H1 (cell line): Measurements from ENCODE around the gene PSMC3IP. TPM values are rescaled to one million over a fixed set of nuclear protein-coding genes. Genes with fewer than 3 reads are reported as not detected.

Source experiments
- CTCF ChIA-PET: fragments of 300-600 bp; sonication (Branson Sonifier 250); formaldehyde crosslinking; loops from one replicate; lab custom pipeline; 2021; ENCODE audit not compliant: partially characterized antibody; lab: Charles Lee
- POLR2A ChIA-PET: fragments of 300-600 bp; sonication (Branson Sonifier 250); formaldehyde crosslinking; loops from one replicate; lab custom pipeline; 2021; ENCODE audit warnings: inconsistent platforms; ENCODE audit not compliant: partially characterized antibody; lab: Charles Lee
- DNase-seq, 2 experiments: peaks; one replicate each; pipeline versions ENCODE4 v3.0.0 to v3.0.0-alpha.2; 2010 to 2022; ENCODE audit warnings: low spot score in 2 of 2, low read depth in 1 of 2, mixed read lengths in 1 of 2
- FAIRE-seq: peaks from 2 replicates; lab custom pipeline; 2011; peaks lifted over from hg19 to GRCh38; lab: Jason Lieb, UNC
- H2AFZ ChIP-seq: 2 replicates; pipeline ENCODE4 v1.8.1; 2012; ENCODE audit warnings: low read length, inconsistent platforms
- H2AK5ac ChIP-seq: 2 replicates; pipeline ENCODE4 v1.6.1; 2013; ENCODE audit warnings: low read depth, low read length
- H2BK120ac ChIP-seq: replicated peaks from 2 replicates; pipeline ENCODE3; 2013; ENCODE audit warnings: low read depth, low read length, inconsistent platforms
- H2BK12ac ChIP-seq: 2 replicates; pipeline ENCODE4 v1.6.1; 2013; ENCODE audit warnings: low read depth, low read length
- H2BK15ac ChIP-seq: 2 replicates; pipeline ENCODE4 v1.6.1; 2013; ENCODE audit warnings: low read length
- H2BK20ac ChIP-seq: 2 replicates; pipeline ENCODE4 v1.6.1; 2013; ENCODE audit warnings: low read length
- H2BK5ac ChIP-seq: 2 replicates; pipeline ENCODE4 v1.6.1; 2013; ENCODE audit warnings: low read depth, low read length
- H3K14ac ChIP-seq: 2 replicates; pipeline ENCODE4 v1.6.1; 2013; ENCODE audit warnings: inconsistent platforms; ENCODE audit not compliant: insufficient read length
- H3K18ac ChIP-seq: 2 replicates; pipeline ENCODE4 v1.6.1; 2013; ENCODE audit warnings: low read length; ENCODE audit errors: extremely low read depth
- H3K23ac ChIP-seq: 2 replicates; pipeline ENCODE4 v1.6.1; 2013; ENCODE audit warnings: inconsistent platforms; ENCODE audit not compliant: insufficient read length
- H3K23me2 ChIP-seq: 2 replicates; pipeline ENCODE4 v1.6.1; 2013; ENCODE audit warnings: low read depth, low read length
- H3K27ac ChIP-seq: 2 replicates; pipeline ENCODE4 v1.6.1; 2011; ENCODE audit warnings: low read depth, low read length, inconsistent platforms
- H3K27me3 ChIP-seq, 4 experiments: replicated peaks in 1 of 4; 1 replicate in 1 of 4; 2 replicates in 3 of 4; pipeline versions ENCODE4 v1.6.1 to v1.8.1; 2011 to 2013; ENCODE audit warnings: low read length in 3 of 4, mild to moderate bottlenecking in 3 of 4, inconsistent platforms in 2 of 4, mixed read lengths in 2 of 4, moderate library complexity in 1 of 4; ENCODE audit not compliant: control insufficient read depth in 3 of 4, insufficient read depth in 3 of 4; ENCODE audit errors: extremely low read depth in 1 of 4
- H3K36me3 ChIP-seq, 4 experiments: 2 replicates each; pipeline versions ENCODE4 v1.6.1 to v1.8.1; 2011 to 2013; ENCODE audit warnings: mild to moderate bottlenecking in 4 of 4, low read length in 3 of 4, moderate library complexity in 2 of 4, control low read depth in 1 of 4, inconsistent platforms in 1 of 4; ENCODE audit not compliant: insufficient read depth in 4 of 4, control insufficient read depth in 2 of 4
- H3K4ac ChIP-seq: replicated peaks from 2 replicates; pipeline ENCODE3; 2013; ENCODE audit warnings: low read length, low read depth, mixed read lengths, inconsistent platforms; ENCODE audit not compliant: insufficient read length
- H3K4me1 ChIP-seq, 4 experiments: replicated peaks in 1 of 4; 1 replicate in 1 of 4; 2 replicates in 3 of 4; pipeline versions ENCODE4 v1.6.1 to v1.8.1; 2011 to 2013; ENCODE audit warnings: low read length in 3 of 4, inconsistent platforms in 2 of 4, mixed read lengths in 1 of 4; ENCODE audit not compliant: insufficient read depth in 4 of 4, control insufficient read depth in 3 of 4
- H3K4me2 ChIP-seq, 2 experiments: 2 replicates each; pipeline versions ENCODE4 v1.6.1 to v1.8.1; 2011 to 2013; ENCODE audit warnings: low read depth in 2 of 2, low read length in 2 of 2, control low read depth in 1 of 2, inconsistent platforms in 1 of 2, mild to moderate bottlenecking in 1 of 2; ENCODE audit not compliant: insufficient read depth in 1 of 2
- H3K4me3 ChIP-seq, 4 experiments: fragments of 200-600, 300-600 bp in 1 of 4; sonication (generic), shearing (Covaris generic), sonication (Bioruptor Twin) in 1 of 4; 2 replicates each; pipeline versions ENCODE4 v1.5.1 to v1.8.1; 2011 to 2016; ENCODE audit warnings: low read length in 4 of 4, low read depth in 3 of 4, control low read depth in 2 of 4, inconsistent platforms in 2 of 4, mild to moderate bottlenecking in 2 of 4, mixed read lengths in 1 of 4, moderate library complexity in 1 of 4; ENCODE audit not compliant: insufficient read depth in 2 of 4; ENCODE audit errors: extremely low read depth in 1 of 4
- H3K56ac ChIP-seq: replicated peaks from 2 replicates; pipeline ENCODE3; 2013; ENCODE audit warnings: low read depth, mild to moderate bottlenecking, mixed read lengths, low read length, inconsistent platforms; ENCODE audit not compliant: insufficient read length
- H3K79me1 ChIP-seq: 2 replicates; pipeline ENCODE4 v1.6.1; 2013; ENCODE audit warnings: low read depth, low read length, control low read depth
- H3K79me2 ChIP-seq, 2 experiments: 2 replicates each; pipeline versions ENCODE4 v1.6.1 to v1.8.1; 2012 to 2013; ENCODE audit warnings: low read length in 2 of 2, mild to moderate bottlenecking in 2 of 2, inconsistent platforms in 1 of 2; ENCODE audit not compliant: insufficient read depth in 2 of 2, control insufficient read depth in 1 of 2
- H3K9ac ChIP-seq, 4 experiments: replicated peaks in 1 of 4; 1 replicate in 1 of 4; 2 replicates in 3 of 4; pipeline versions ENCODE4 v1.6.1 to v1.8.1; 2011 to 2013; ENCODE audit warnings: low read depth in 3 of 4, low read length in 3 of 4, control low read depth in 2 of 4, mild to moderate bottlenecking in 2 of 4, moderate library complexity in 2 of 4, inconsistent platforms in 1 of 4; ENCODE audit errors: extremely low read depth in 1 of 4
- H3K9me3 ChIP-seq, 2 experiments: 2 replicates each; pipeline versions ENCODE4 v1.6.1 to v1.8.1; 2012 to 2013; ENCODE audit warnings: mild to moderate bottlenecking in 2 of 2, moderate library complexity in 2 of 2, control low read depth in 1 of 2, inconsistent platforms in 1 of 2, low read depth in 1 of 2, low read length in 1 of 2, mixed read lengths in 1 of 2; ENCODE audit not compliant: insufficient read depth in 2 of 2
- H4K20me1 ChIP-seq, 2 experiments: replicated peaks in 1 of 2; 2 replicates each; pipeline versions ENCODE3 to v1.8.1; 2011 to 2013; ENCODE audit warnings: inconsistent platforms in 2 of 2, low read length in 2 of 2, mild to moderate bottlenecking in 1 of 2; ENCODE audit not compliant: insufficient read depth in 2 of 2, control insufficient read depth in 1 of 2
- H4K5ac ChIP-seq: 2 replicates; pipeline ENCODE4 v1.6.1; 2013; ENCODE audit warnings: low read length, low read depth, mixed read lengths, inconsistent platforms; ENCODE audit not compliant: insufficient read length
- H4K8ac ChIP-seq: 2 replicates; pipeline ENCODE4 v1.8.0; 2013; ENCODE audit warnings: mild to moderate bottlenecking, moderate library complexity, low read length, inconsistent platforms; ENCODE audit not compliant: insufficient read depth; ENCODE audit errors: extremely low read depth
- H4K91ac ChIP-seq: replicated peaks from 2 replicates; pipeline ENCODE3; 2013; ENCODE audit warnings: low read length, mixed read lengths, inconsistent platforms; ENCODE audit not compliant: insufficient read length
- BACH1 ChIP-seq: IDR thresholded peaks from 2 replicates; pipeline ENCODE4 v1.6.1; 2012; ENCODE audit warnings: low read length, improper control_type of control experiment
- BCL11A ChIP-seq, 2 experiments: IDR thresholded peaks; one replicate each; pipeline ENCODE4 v1.6.1; 2011; ENCODE audit warnings: low read depth in 2 of 2, low read length in 2 of 2, mild to moderate bottlenecking in 2 of 2
- CBX5 ChIP-seq: fragments of 300-800, 300-1000 bp; sonication (generic); IDR thresholded peaks from 2 replicates; pipeline ENCODE4 v1.7.1; 2016; ENCODE audit warnings: antibody characterized with exemption, low read length, low read depth
- CREB1 ChIP-seq: IDR thresholded peaks from 2 replicates; pipeline ENCODE4 v1.6.1; 2012; ENCODE audit warnings: inconsistent platforms
- EP300 ChIP-seq, 2 experiments: IDR thresholded peaks; 1 replicate in 1 of 2; 2 replicates in 1 of 2; pipeline ENCODE4 v1.6.1; 2011 to 2012; ENCODE audit warnings: low read depth in 2 of 2, low read length in 2 of 2, mild to moderate bottlenecking in 2 of 2, borderline replicate concordance in 1 of 2, inconsistent platforms in 1 of 2, moderate library complexity in 1 of 2
- JUN ChIP-seq: IDR thresholded peaks from 2 replicates; pipeline ENCODE4 v1.6.1; 2011; ENCODE audit warnings: low read depth, mild to moderate bottlenecking, improper control_type of control experiment, low read length
- MAFK ChIP-seq: IDR thresholded peaks from 2 replicates; pipeline ENCODE4 v1.6.1; 2012; ENCODE audit warnings: low read depth, mild to moderate bottlenecking, improper control_type of control experiment, low read length
- RAD21 ChIP-seq, 2 experiments: IDR thresholded peaks in 1 of 2; conservative IDR thresholded peaks in 1 of 2; 2 replicates each; pipeline ENCODE4 v1.6.1; 2011; ENCODE audit warnings: low read depth in 2 of 2, low read length in 2 of 2, improper control_type of control experiment in 1 of 2, inconsistent platforms in 1 of 2, mild to moderate bottlenecking in 1 of 2, moderate library complexity in 1 of 2
- RXRA ChIP-seq: IDR thresholded peaks from 2 replicates; pipeline ENCODE4 v1.6.1; 2011; ENCODE audit warnings: low read depth, mild to moderate bottlenecking, low read length, moderate library complexity; ENCODE audit not compliant: insufficient read depth
- SIRT6 ChIP-seq: IDR thresholded peaks from one replicate; pipeline ENCODE4 v1.7.1; 2012; ENCODE audit warnings: low read length, inconsistent platforms
- SIX5 ChIP-seq: IDR thresholded peaks from 2 replicates; pipeline ENCODE4 v1.6.1; 2011; ENCODE audit warnings: mild to moderate bottlenecking, low read depth, low read length
- SP1 ChIP-seq: IDR thresholded peaks from 2 replicates; pipeline ENCODE4 v1.6.1; 2011; ENCODE audit warnings: low read depth, low read length
- WGBS, 2 experiments: shearing (Covaris generic) in 1 of 2; methylation state at CpG; one replicate each; pipeline versions ENCODE4 v1.1.6 to v1.1.7; 2013 to 2015; ENCODE audit warnings: low lambda C conversion rate in 2 of 2, mixed read lengths in 2 of 2, inconsistent platforms in 1 of 2, low coverage in 1 of 2, missing lambda C conversion rate in 1 of 2; ENCODE audit not compliant: insufficient replicate concordance in 2 of 2, insufficient coverage in 1 of 2, insufficient read length in 1 of 2; ENCODE audit errors: extremely low coverage in 1 of 2, missing lambda C conversion rate in 1 of 2; 5-methylcytosine and 5-hydroxymethylcytosine counted together
- polyA plus RNA-seq, 7 experiments: library from polyadenylated mRNA; depleted of rRNA in 3 of 7; stranded (reverse) in 5 of 7; unstranded in 2 of 7; fragments of >200 nt in 5 of 7; fragments of 200-250 nt in 2 of 7; gene quantifications; 1 replicate in 5 of 7; 2 replicates in 1 of 7; 4 replicates in 1 of 7; pipeline versions ENCODE4 v1.2.1 to v1.2.3, GENCODE V29; 2011 to 2013; ENCODE audit warnings: missing spikeins in 2 of 7, mixed read lengths in 2 of 7
- total RNA-seq: library from RNA; stranded (reverse); fragmentation: NEBNext Ultra II Directional; extraction: Animal tissue kit (Norgen Biotek cat#: 25700); gene quantifications from 2 replicates; pipeline ENCODE4 v1.2.1, GENCODE V29; 2021
- TF ChIP-seq, protein P1 (sequence below): IDR thresholded peaks from 2 replicates; pipeline ENCODE4 v1.6.1; 2012; ENCODE audit warnings: low read length, inconsistent platforms

The PSMC3IP gene
- total and polyA plus RNA-seq, 2 of the 8 experiments (the other 6 are each of a cell fraction or from before 2014, with no cell fraction given): 11.5 to 21.9 TPM

GRCh38 chr17:42530952-42531454, 46.5 kb downstream of the PSMC3IP start:
- no peak overlapping the region for H3K56ac ChIP-seq
- no peak overlapping the region for H3K23ac ChIP-seq
- POLR2A ChIA-PET: no interaction called here
- no peaks in the 10 kb centered on the region for H4K20me1 ChIP-seq
- no peak overlapping the region for H3K4me3 ChIP-seq
- H4K8ac ChIP-seq: no peak overlapping the region
- H2BK20ac ChIP-seq: no peak overlapping the region
- no peak overlapping the region for H3K4ac ChIP-seq
- no peak overlapping the region for H4K91ac ChIP-seq
- CTCF ChIA-PET: interaction anchor here (0.6 to 6.3 kb wide), 4 partner anchors 12 to 125 kb away, joined by 3 to 69 read pairs (median 4); no protein-coding TSS in a partner anchor
- no peaks in the 10 kb centered on the region for H3K79me2 ChIP-seq
- H3K4me2 ChIP-seq: no peak overlapping the region
- no peak overlapping the region for H3K9ac ChIP-seq
- no peak overlapping the region for H3K27ac ChIP-seq
- no peaks in the 10 kb centered on the region for H3K36me3 ChIP-seq
- TF ChIP-seq RAD21 (IDR thresholded peaks at IDR 0.05 in 1 of 2, conservative IDR thresholded peaks at IDR 0.05 in 1 of 2; ENCODE audit: low read depth in 2 of 2, low read length in 2 of 2) (no peak), CBX5 (no peak), SP1 (no peak), MAFK (no peak), RXRA (no peak), BACH1 (no peak), JUN (no peak), EP300 (IDR thresholded peaks at IDR 0.05; ENCODE audit: borderline replicate concordance in 1 of 2, low read depth in 2 of 2, low read length in 2 of 2) (no peak), CREB1 (no peak), SIX5 (no peak), SIRT6 (no peak), BCL11A (IDR thresholded peaks at IDR 0.05; ENCODE audit: low read depth in 2 of 2, low read length in 2 of 2) (no peak)
- TF ChIP-seq, protein P1, sequence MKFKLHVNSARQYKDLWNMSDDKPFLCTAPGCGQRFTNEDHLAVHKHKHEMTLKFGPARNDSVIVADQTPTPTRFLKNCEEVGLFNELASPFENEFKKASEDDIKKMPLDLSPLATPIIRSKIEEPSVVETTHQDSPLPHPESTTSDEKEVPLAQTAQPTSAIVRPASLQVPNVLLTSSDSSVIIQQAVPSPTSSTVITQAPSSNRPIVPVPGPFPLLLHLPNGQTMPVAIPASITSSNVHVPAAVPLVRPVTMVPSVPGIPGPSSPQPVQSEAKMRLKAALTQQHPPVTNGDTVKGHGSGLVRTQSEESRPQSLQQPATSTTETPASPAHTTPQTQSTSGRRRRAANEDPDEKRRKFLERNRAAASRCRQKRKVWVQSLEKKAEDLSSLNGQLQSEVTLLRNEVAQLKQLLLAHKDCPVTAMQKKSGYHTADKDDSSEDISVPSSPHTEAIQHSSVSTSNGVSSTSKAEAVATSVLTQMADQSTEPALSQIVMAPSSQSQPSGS: no peak
- no peaks in the 10 kb centered on the region for H3K79me1 ChIP-seq
- H3K23me2 ChIP-seq: peaks cover 3% of the 10 kb centered on the region; the same call in 1 of the 2 replicates
- no peak overlapping the region for H3K14ac ChIP-seq
- no peak overlapping the region for H2BK15ac ChIP-seq
- H3K9me3 ChIP-seq: no peaks in the 10 kb centered on the region
- WGBS, 2 experiments: 96% methylated on average over 2 of the region's 2 CpGs; no CpG with 5 or more reads in 1 of the 2 experiments
- H3K27me3 ChIP-seq: peaks cover 0 to 6% (median 0%) of the 10 kb centered on the region in 4 experiments; a peak in 3 of 7 replicates
- no peak overlapping the region for H2AFZ ChIP-seq
- H3K4me1 ChIP-seq: peaks cover 0 to 6% (median 4%) of the 10 kb centered on the region in 4 experiments; a peak in 5 of 7 replicates
- no peak overlapping the region for H2BK5ac ChIP-seq
- no peak overlapping the region for H2BK12ac ChIP-seq
- H2AK5ac ChIP-seq: no peak overlapping the region
- DNase-seq: no peak
- no peak for FAIRE-seq
- no peak overlapping the region for H2BK120ac ChIP-seq
- no peak overlapping the region for H4K5ac ChIP-seq
- H3K18ac ChIP-seq: no peak overlapping the region
